K562 (cell line): Measurements from ENCODE around the gene EPHB2. TPM values are rescaled to one million over a fixed set of nuclear protein-coding genes. Genes with fewer than 3 reads are reported as not detected.

ENCODE experiments used
- ATAC-seq: fragments of 200-7000 bp; cut with Tn5 transposase; 3 replicates; pipeline ENCODE4 v1.9.1; 2020; ENCODE audit warnings: moderate library complexity
- BruUV-seq: library from RNA; stranded (reverse); fragments of 400-500 nt; replicated peaks from 2 replicates; lab custom pipeline; 2021; lab: Mats Ljungman, UMichigan
- CTCF ChIA-PET: fragments of 300-600 bp; formaldehyde crosslinking; extraction: SDS; loops from one replicate; lab custom pipeline; 2021; ENCODE audit warnings: low intra/inter-chr PET ratio; lab: Yijun Ruan, JAX
- POLR2A ChIA-PET: fragments of 300-600, 350-650 bp; sonication (Branson Sonifier 250); formaldehyde crosslinking; extraction: SDS; loops from one replicate; lab custom pipeline; 2021; ENCODE audit warnings: antibody characterized with exemption, inconsistent platforms; lab: Yijun Ruan, JAX
- DNase-seq, 4 experiments: peaks; one replicate each; pipeline versions ENCODE4 v3.0.0 to v3.0.0-alpha.2; 2011 to 2018; ENCODE audit warnings: low spot score in 3 of 4, mixed read lengths in 3 of 4; ENCODE audit errors: extremely low read depth in 1 of 4
- FAIRE-seq: peaks from 2 replicates; lab custom pipeline; 2011; peaks lifted over from hg19 to GRCh38; lab: Jason Lieb, UNC
- H2AFZ ChIP-seq: 2 replicates; pipeline ENCODE4 v1.6.0; 2011; ENCODE audit warnings: low read depth, low read length, control low read depth, inconsistent platforms
- H3K27ac ChIP-seq: fragments of 200-600 bp; 3 replicates; pipeline ENCODE4 v1.8.0; 2011; ENCODE audit warnings: low read depth, mild to moderate bottlenecking, control low read depth, inconsistent platforms, low read length, moderate library complexity, mixed read lengths; ENCODE audit errors: extremely low read depth
- H3K27me3 ChIP-seq, 2 experiments: fragments of 300-600 bp in 1 of 2; 2 replicates in 1 of 2; 3 replicates in 1 of 2; pipeline versions ENCODE4 v1.6.0 to v1.8.0; 2011; ENCODE audit warnings: inconsistent platforms in 2 of 2, low read length in 2 of 2, mild to moderate bottlenecking in 1 of 2, mixed read lengths in 1 of 2, moderate library complexity in 1 of 2; ENCODE audit not compliant: control insufficient read depth in 2 of 2, insufficient read depth in 2 of 2
- H3K36me3 ChIP-seq: fragments of 300-600 bp; 3 replicates; pipeline ENCODE4 v1.8.0; 2011; ENCODE audit warnings: mild to moderate bottlenecking, low read length, inconsistent platforms; ENCODE audit not compliant: control insufficient read depth, insufficient read depth
- H3K4me1 ChIP-seq, 2 experiments: fragments of 200-600 bp in 1 of 2; replicated peaks in 1 of 2; 2 replicates in 1 of 2; 3 replicates in 1 of 2; pipeline versions ENCODE4 v1.5.1 to v1.8.0; 2011; ENCODE audit warnings: inconsistent platforms in 2 of 2, low read length in 2 of 2, mild to moderate bottlenecking in 1 of 2, mixed read lengths in 1 of 2, moderate library complexity in 1 of 2; ENCODE audit not compliant: control insufficient read depth in 2 of 2, insufficient read depth in 2 of 2
- H3K4me2 ChIP-seq: 2 replicates; pipeline ENCODE4 v1.6.1; 2011; ENCODE audit warnings: low read length, control low read depth, inconsistent platforms, mixed read lengths; ENCODE audit not compliant: insufficient read depth
- H3K4me3 ChIP-seq: fragments of 200-600 bp; sonication (generic), shearing (Covaris generic); 2 replicates; pipeline ENCODE4 v1.5.1; 2016; ENCODE audit warnings: control low read depth, inconsistent platforms
- H3K79me2 ChIP-seq: fragments of 200-600 bp; 3 replicates; pipeline ENCODE4 v1.8.0; 2011; ENCODE audit warnings: low read length, inconsistent platforms; ENCODE audit not compliant: control insufficient read depth, insufficient read depth
- H3K9ac ChIP-seq, 2 experiments: 2 replicates each; pipeline versions ENCODE4 v1.6.0 to v1.6.1; 2011; ENCODE audit warnings: low read depth in 2 of 2, low read length in 2 of 2, control low read depth in 1 of 2, inconsistent platforms in 1 of 2, mild to moderate bottlenecking in 1 of 2, mixed read lengths in 1 of 2; ENCODE audit not compliant: insufficient read depth in 1 of 2
- H3K9me1 ChIP-seq: one replicate; pipeline ENCODE4 v1.6.0; 2011; ENCODE audit warnings: inconsistent platforms, mild to moderate bottlenecking, low read length, moderate library complexity; ENCODE audit not compliant: control insufficient read depth, insufficient read depth
- H3K9me3 ChIP-seq: replicated peaks from 2 replicates; pipeline ENCODE4 v1.5.1; 2011; ENCODE audit warnings: low read depth, low read length, inconsistent platforms; ENCODE audit not compliant: control insufficient read depth, insufficient read depth
- H4K20me1 ChIP-seq: replicated peaks from 2 replicates; pipeline ENCODE4 v1.6.1; 2011; ENCODE audit warnings: low read length, inconsistent platforms, mixed read lengths; ENCODE audit not compliant: control insufficient read depth, insufficient read depth
- ATF3 ChIP-seq, 2 experiments: fragments of 450-650 bp in 1 of 2; sonication (generic) in 1 of 2; formaldehyde crosslinking in 1 of 2; IDR thresholded peaks in 1 of 2; conservative IDR thresholded peaks in 1 of 2; 2 replicates each; pipeline versions ENCODE4 v1.6.1 to v1.8.1; 2016 to 2023; ENCODE audit warnings: mild to moderate bottlenecking in 2 of 2, moderate library complexity in 2 of 2, inconsistent platforms in 1 of 2, missing genetic modification reagents in 1 of 2
- BCOR ChIP-seq: fragments of 450-650 bp; IDR thresholded peaks from 2 replicates; pipeline ENCODE4 v1.6.1; 2016
- CEBPG ChIP-seq, 3 experiments: fragments of 200-800 bp in 1 of 3; sonication (Bioruptor generic) in 1 of 3; sonication (generic) in 1 of 3; formaldehyde crosslinking in 1 of 3; IDR thresholded peaks in 2 of 3; conservative IDR thresholded peaks in 1 of 3; 2 replicates each; pipeline versions ENCODE4 v1.6.1 to v1.8.0; 2016 to 2022; ENCODE audit warnings: missing compliant biosample characterization in 2 of 3, missing genetic modification characterization in 2 of 3, mild to moderate bottlenecking in 1 of 3, missing genetic modification reagents in 1 of 3
- DIDO1 ChIP-seq: fragments of 450-650 bp; IDR thresholded peaks from 2 replicates; pipeline ENCODE4 v1.6.1; 2016; ENCODE audit warnings: low read depth, missing biosample characterization, missing genetic modification characterization
- ELF1 ChIP-seq: fragments of 200-800 bp; sonication (Bioruptor generic); IDR thresholded peaks from 2 replicates; pipeline ENCODE4 v1.6.1; 2016; ENCODE audit warnings: missing genetic modification characterization, missing compliant biosample characterization
- ILK ChIP-seq: fragments of 450-650 bp; IDR thresholded peaks from 2 replicates; pipeline ENCODE4 v1.6.1; 2016; ENCODE audit warnings: missing genetic modification characterization, low read depth, mild to moderate bottlenecking, missing compliant biosample characterization, moderate library complexity, borderline replicate concordance
- KLF6 ChIP-seq: fragments of 250-450 bp; sonication (Bioruptor Pico); IDR thresholded peaks from 2 replicates; pipeline ENCODE4 v1.4.0; 2020; ENCODE audit warnings: mild to moderate bottlenecking, moderate library complexity, borderline replicate concordance
- NR2C1 ChIP-seq, 2 experiments: fragments of 450-650 bp; IDR thresholded peaks; 2 replicates each; pipeline ENCODE4 v1.6.1; 2017; ENCODE audit warnings: mild to moderate bottlenecking in 2 of 2, antibody characterized with exemption in 1 of 2, inconsistent platforms in 1 of 2, missing compliant biosample characterization in 1 of 2, missing genetic modification characterization in 1 of 2
- NR2C2 ChIP-seq, 2 experiments: fragments of 200-800 bp in 1 of 2; sonication (Bioruptor generic) in 1 of 2; sonication (generic) in 1 of 2; formaldehyde crosslinking in 1 of 2; IDR thresholded peaks; 2 replicates each; pipeline versions ENCODE4 v1.6.1 to v1.8.0; 2016 to 2022; ENCODE audit warnings: mild to moderate bottlenecking in 1 of 2, missing compliant biosample characterization in 1 of 2, missing genetic modification characterization in 1 of 2, missing genetic modification reagents in 1 of 2
- NRF1 ChIP-seq, 2 experiments: fragments of 450-650 bp; IDR thresholded peaks in 1 of 2; conservative IDR thresholded peaks in 1 of 2; 2 replicates each; pipeline ENCODE4 v1.6.1; 2014; ENCODE audit warnings: mild to moderate bottlenecking in 2 of 2
- RBM25 ChIP-seq: fragments of 200-400 bp; formaldehyde crosslinking; IDR thresholded peaks from 2 replicates; pipeline ENCODE4 v1.6.1; 2018; ENCODE audit warnings: low read length, low read depth, moderate library complexity; ENCODE audit not compliant: severe bottlenecking
- SNRNP70 ChIP-seq: fragments of 200-400 bp; formaldehyde crosslinking; optimal IDR thresholded peaks from 2 replicates; pipeline ENCODE3; 2017; ENCODE audit warnings: low read depth, low read length
- TRIM24 ChIP-seq, 2 experiments: fragments of 450-650 bp; IDR thresholded peaks; 2 replicates each; pipeline ENCODE4 v1.6.1; 2016
- ZFP36 ChIP-seq: fragments of 150-350 bp; IDR thresholded peaks from 2 replicates; pipeline ENCODE4 v1.6.1; 2018; ENCODE audit warnings: low read length, low read depth; ENCODE audit not compliant: partially characterized antibody
- WGBS: fragments of 100-300 bp; shearing (Covaris generic); methylation state at CpG from one replicate; pipeline ENCODE4 v1.1.6; 2016; ENCODE audit warnings: low coverage, mixed read lengths; ENCODE audit not compliant: insufficient coverage; ENCODE audit errors: missing lambda C conversion rate; 5-methylcytosine and 5-hydroxymethylcytosine counted together
- in situ Hi-C: fragments of 300-500 bp; cut with MboI; formaldehyde crosslinking; loops from 4 replicates; pipeline ENCODE4 v1.15.0; 2018; ENCODE audit warnings: inconsistent platforms, mixed read lengths
- intact Hi-C: fragments of 100-400 bp; cut with micrococcal nuclease; formaldehyde crosslinking; loops from 2 replicates; pipeline ENCODE4 v1.14.2; 2022
- polyA plus RNA-seq, 8 experiments: library from polyadenylated mRNA; depleted of rRNA in 4 of 8; stranded (reverse) in 5 of 8; unstranded in 3 of 8; fragments of >200 nt; fragmentation: Nextera tagmentation in 2 of 8; fragmentation: Illumina TruSeq in 1 of 8; extraction: Ambion mirVana in 2 of 8; extraction: Trizol in 1 of 8; gene quantifications; 2 replicates each; pipeline versions ENCODE4 v1.2.1 to v1.2.3, GENCODE V29; 2011 to 2014; ENCODE audit warnings: inconsistent platforms in 1 of 8, missing spikeins in 1 of 8
- total RNA-seq, 7 experiments: library from RNA; depleted of rRNA in 6 of 7; stranded (reverse); fragments of >200 nt in 6 of 7; fragmentation: Illumina TruSeq in 2 of 7; extraction: Trizol in 2 of 7; gene quantifications; 2 replicates each; pipeline versions ENCODE4 v1.2.1 to v1.2.3, GENCODE V29; 2011 to 2021; ENCODE audit warnings: low replicate concordance in 1 of 7

Gene EPHB2
- total and polyA plus RNA-seq, 9 of the 15 experiments (the other 6 are each of a cell fraction or from before 2014, with no cell fraction given): not detected

- 3% methylated on average over 5 of the region's 8 CpGs for WGBS
- Histone ChIP-seq H3K4me2 (no peak overlapping the region), H4K20me1 (peaks cover 6% of the 10 kb centered on the region), H3K9me3 (no peaks in the 10 kb centered on the region), H3K27ac (no peak overlapping the region), H3K79me2 (no peaks in the 10 kb centered on the region), H3K4me1 (peaks cover 0 to 4% of the 10 kb centered on the region in 2 experiments; a peak in 1 of 5 replicates), H3K9ac (no peak overlapping the region; a peak in 1 of 4 replicates), H3K36me3 (no peaks in the 10 kb centered on the region), H3K9me1 (no peaks in the 10 kb centered on the region), H2AFZ (no peak overlapping the region; the same call in 1 of the 2 replicates), H3K27me3 (peaks cover 3 to 44% of the 10 kb centered on the region in 2 experiments; a peak in 4 of 5 replicates), H3K4me3 (no peak overlapping the region)
- intact Hi-C loops: no loop called here
- in situ Hi-C loops: no loop called here
- TF ChIP-seq ELF1 (tag) (peak; percentile 31; the same call in 1 of the 2 replicates), ZFP36 (peak; percentile 58), NR2C1 (IDR thresholded peaks at IDR 0.05) (peak; percentile 35; the same call in 1 of the 2 replicates), NR2C1 (tag; IDR thresholded peaks at IDR 0.05) (peak; percentile 64; the same call in 1 of the 2 replicates), SNRNP70 (no peak), NRF1 (conservative IDR thresholded peaks at IDR 0.05 in 1 of 2, IDR thresholded peaks at IDR 0.05 in 1 of 2) (peak; percentile 92 to 94), NR2C2 (CRISPR knock-in tag; IDR thresholded peaks at IDR 0.05) (no peak), NR2C2 (tag; IDR thresholded peaks at IDR 0.05) (peak; percentile 60), ILK (tag) (no peak), DIDO1 (tag) (no peak), RBM25 (no peak), BCOR (peak; percentile 52; the same call in 1 of the 2 replicates), TRIM24 (IDR thresholded peaks at IDR 0.05) (peak in 1 of 2 experiments; percentile 38; a peak in 2 of 4 replicates), KLF6 (no peak), ATF3 (IDR thresholded peaks at IDR 0.05) (peak; percentile 24; the same call in 1 of the 2 replicates), ATF3 (CRISPR knock-in tag; conservative IDR thresholded peaks at IDR 0.05) (no peak), CEBPG (CRISPR knock-in tag; IDR thresholded peaks at IDR 0.05) (peak; percentile 44; the same call in 1 of the 2 replicates), CEBPG (tag; conservative IDR thresholded peaks at IDR 0.05 in 1 of 2, IDR thresholded peaks at IDR 0.05 in 1 of 2) (peak in 1 of 2 experiments; percentile 50; a peak in 1 of 4 replicates)
- ATAC-seq: peak; percentile 72
- POLR2A ChIA-PET: interaction anchor here (0.5 to 0.7 kb wide), 3 partner anchors 11 to 194 kb away, joined by 3 read pairs; no protein-coding TSS in a partner anchor
- no peak for FAIRE-seq
- CTCF ChIA-PET: no interaction called here
- peak; percentile 25 to 55 (median 46) for DNase-seq
- BruUV-seq: no TSS peak
Observed at GRCh38 chr1:22662986-22663408, 47.6 kb upstream of the EPHB2 start.
